B cell (primary cell): ENCODE data around the gene TNFRSF1B. TPM values are rescaled to one million over a fixed set of nuclear protein-coding genes. Genes with fewer than 3 reads are reported as not detected.
A peak's percentile ranks its signal among the peaks of the same experiment; 100 is the strongest.

ENCODE experiments used
- ATAC-seq: fragments of 200-7000 bp; cut with Tn5 transposase; one replicate; pipeline ENCODE4 v1.10.0; 2021; ENCODE audit warnings: low read depth, mild to moderate bottlenecking, moderate number of reproducible peaks, moderate library complexity
- CTCF ChIA-PET: fragments of 350-600 bp; sonication (Branson Sonifier 250); formaldehyde crosslinking; loops from one replicate; lab custom pipeline; 2021; ENCODE audit warnings: antibody characterized with exemption, inconsistent platforms; lab: Charles Lee
- POLR2A ChIA-PET: fragments of 350-600 bp; sonication (Branson Sonifier 250); formaldehyde crosslinking; loops from one replicate; lab custom pipeline; 2021; ENCODE audit warnings: antibody characterized with exemption; lab: Charles Lee
- DNase-seq: peaks from one replicate; pipeline ENCODE4 v3.0.0; 2013
- H2AFZ ChIP-seq: 2 replicates; pipeline ENCODE4 v1.6.1; 2012; ENCODE audit warnings: mild to moderate bottlenecking, low read depth, low read length; ENCODE audit not compliant: insufficient read depth, poor library complexity, severe bottlenecking
- H3K27ac ChIP-seq, 2 donors: 1 replicate in 1 of 2; 2 replicates in 1 of 2; pipeline ENCODE4 v1.5.1; 2012 to 2013; ENCODE audit warnings: low read length in 2 of 2, mild to moderate bottlenecking in 2 of 2, moderate library complexity in 1 of 2
- H3K27me3 ChIP-seq, 4 experiments: fragments of 200-600 bp in 1 of 4; sonication (generic) in 1 of 4; replicated peaks in 1 of 4; 1 replicate in 2 of 4; 2 replicates in 2 of 4; pipeline versions ENCODE4 v1.6.1 to v1.7.0; 2013 to 2016; ENCODE audit warnings: low read length in 3 of 4, mild to moderate bottlenecking in 2 of 4, mixed read lengths in 1 of 4, moderate library complexity in 1 of 4; ENCODE audit not compliant: insufficient read depth in 4 of 4, control insufficient read depth in 3 of 4; ENCODE audit errors: control extremely low read depth in 1 of 4
- H3K36me3 ChIP-seq, 2 experiments: replicated peaks in 1 of 2; 1 replicate in 1 of 2; 2 replicates in 1 of 2; pipeline versions ENCODE4 v1.6.1 to v1.7.1; 2013; ENCODE audit warnings: low read length in 1 of 2; ENCODE audit not compliant: insufficient read depth in 2 of 2, control insufficient read depth in 1 of 2; ENCODE audit errors: control extremely low read depth in 1 of 2, extremely low read depth in 1 of 2
- H3K4me1 ChIP-seq, 2 donors: fragments of 200-600 bp in 1 of 2; sonication (generic) in 1 of 2; 1 replicate in 1 of 2; 2 replicates in 1 of 2; pipeline versions ENCODE4 v1.5.1 to v1.6.1; 2013 to 2017; ENCODE audit warnings: low read length in 2 of 2; ENCODE audit not compliant: control insufficient read depth in 2 of 2, insufficient read depth in 2 of 2
- H3K4me2 ChIP-seq: replicated peaks from 2 replicates; pipeline ENCODE3; 2012; ENCODE audit warnings: mild to moderate bottlenecking, low read depth, low read length; ENCODE audit not compliant: poor library complexity, severe bottlenecking
- H3K4me3 ChIP-seq, 5 experiments: fragments of 200-600 bp in 1 of 5; sonication (generic) in 1 of 5; 1 replicate in 3 of 5; 2 replicates in 2 of 5; pipeline versions ENCODE4 v1.5.1 to v1.7.0; 2011 to 2016; ENCODE audit warnings: low read length in 4 of 5, mild to moderate bottlenecking in 4 of 5, low read depth in 2 of 5, control low read depth in 1 of 5, moderate library complexity in 1 of 5; ENCODE audit not compliant: insufficient read depth in 1 of 5; ENCODE audit errors: control extremely low read depth in 1 of 5, extremely low read depth in 1 of 5
- H3K79me2 ChIP-seq: fragments of 200-600 bp; sonication (generic); one replicate; pipeline ENCODE4 v1.6.0; 2016; ENCODE audit warnings: low read length; ENCODE audit not compliant: control insufficient read depth, insufficient read depth
- H3K9ac ChIP-seq: fragments of 200-600 bp; sonication (generic); 2 replicates; pipeline ENCODE4 v1.6.1; 2017; ENCODE audit warnings: mild to moderate bottlenecking, low read length, moderate library complexity
- H3K9me3 ChIP-seq, 3 donors: one replicate each; pipeline versions ENCODE4 v1.6.1 to v1.7.1; 2013; ENCODE audit warnings: low read length in 2 of 3; ENCODE audit not compliant: control insufficient read depth in 2 of 3, insufficient read depth in 1 of 3; ENCODE audit errors: control extremely low read depth in 1 of 3
- H4K20me1 ChIP-seq: 2 replicates; pipeline ENCODE4 v1.6.0; 2012; ENCODE audit warnings: mild to moderate bottlenecking, low read length; ENCODE audit not compliant: insufficient read depth, control insufficient read depth, poor library complexity, severe bottlenecking
- H3K27ac Mint-ChIP-seq: one replicate; pipeline ENCODE4 v1.8.0; 2021; ENCODE audit warnings: mixed read lengths
- H3K27me3 Mint-ChIP-seq: one replicate; pipeline ENCODE4 v1.8.0; 2021; ENCODE audit warnings: mixed read lengths
- H3K4me1 Mint-ChIP-seq: one replicate; pipeline ENCODE4 v1.8.0; 2021; ENCODE audit warnings: mixed read lengths
- H3K4me3 Mint-ChIP-seq: one replicate; pipeline ENCODE4 v1.8.0; 2021; ENCODE audit warnings: mixed read lengths
- H3K9me3 Mint-ChIP-seq: one replicate; pipeline ENCODE4 v1.8.0; 2022; ENCODE audit warnings: mixed read lengths; ENCODE audit not compliant: insufficient read depth
- CTCF ChIP-seq: fragments of 200-600 bp; IDR thresholded peaks from one replicate; pipeline ENCODE4 v1.8.0; 2022; ENCODE audit warnings: antibody characterized with exemption, mild to moderate bottlenecking
- EZH2 ChIP-seq: IDR thresholded peaks from 2 replicates; pipeline ENCODE4 v1.6.1; 2012; ENCODE audit warnings: borderline replicate concordance, low read depth, mild to moderate bottlenecking, moderate library complexity, low read length; ENCODE audit not compliant: insufficient read depth, poor library complexity, severe bottlenecking
- WGBS: methylation state at CpG from one replicate; pipeline ENCODE4 v1.1.5; 2013; ENCODE audit warnings: missing lambda C conversion rate; ENCODE audit not compliant: insufficient coverage; 5-methylcytosine and 5-hydroxymethylcytosine counted together
- intact Hi-C: fragments of 100-400 bp; cut with micrococcal nuclease; formaldehyde crosslinking; loops from one replicate; pipeline ENCODE4 v1.10.0; 2022
- polyA plus RNA-seq: library from polyadenylated mRNA; depleted of rRNA; stranded (reverse); fragments of >200 nt; gene quantifications from 2 replicates; pipeline ENCODE4 v1.2.3, GENCODE V29; 2012
- total RNA-seq, 2 donors: library from RNA; stranded (reverse); fragments of 120-200 nt in 1 of 2; gene quantifications; 1 replicate in 1 of 2; 2 replicates in 1 of 2; pipeline versions ENCODE4 v1.2.3 to v1.2.4, GENCODE V29; 2013 to 2022

The TNFRSF1B gene
- total and polyA plus RNA-seq, 2 donors (not counting 1 experiment from before 2014, with no cell fraction given) = 37.7 to 99.4 TPM

- H3K79me2 ChIP-seq = peaks cover 83% of the 10 kb centered on the region
- H3K4me1 ChIP-seq = peaks cover 36 to 72% of the 10 kb centered on the region in 2 donors
- Mint-ChIP-seq H3K4me3 (peak overlapping the region; percentile 46), H3K27ac (peak overlapping the region; percentile 88), H3K4me1 (peaks cover 83% of the 10 kb centered on the region), H3K27me3 (no peaks in the 10 kb centered on the region), H3K9me3 (no peaks in the 10 kb centered on the region)
- ATAC-seq (no peak), DNase-seq (no peak)
- H2AFZ ChIP-seq = no peak overlapping the region
- H3K36me3 ChIP-seq = peaks cover 0 to 15% of the 10 kb centered on the region in 2 experiments
- intact Hi-C loops = no loop called here
- H3K4me2 ChIP-seq = peak overlapping the region; percentile 29
- ChIA-PET CTCF (interaction anchor here (0.7 to 5.5 kb wide), 2 partner anchors 12 to 46 kb away, joined by 4 to 41 read pairs; no protein-coding TSS in a partner anchor), POLR2A (interaction anchor here (0.6 to 1.9 kb wide), 6 partner anchors 10 to 76 kb away, joined by 3 to 5 read pairs (median 4); no protein-coding TSS in a partner anchor)
- peaks cover 54% of the 10 kb centered on the region for H4K20me1 ChIP-seq
- TF ChIP-seq CTCF (no peak), EZH2 (no peak)
- peak overlapping the region; percentile 21 to 49 for H3K27ac ChIP-seq
- H3K9ac ChIP-seq = no peak overlapping the region
- 93% methylated on average over 9 of the region's 12 CpGs for WGBS
- H3K27me3 ChIP-seq = no peaks in the 10 kb centered on the region
- no peaks in the 10 kb centered on the region for H3K9me3 ChIP-seq
- H3K4me3 ChIP-seq = no peak overlapping the region
Observed at GRCh38 chr1:12171206-12172041, 4.6 kb downstream of the TNFRSF1B start.
